GM20000 (cell line): ENCODE results near the gene TRH.

Experiments
- DNase-seq: peaks from one replicate; pipeline ENCODE4 v3.0.0; 2012; ENCODE audit warnings: low spot score
- CTCF ChIP-seq: IDR thresholded peaks from 2 replicates; pipeline ENCODE4 v1.5.1; 2012; ENCODE audit warnings: mild to moderate bottlenecking, control low read depth; ENCODE audit errors: extremely low read depth, missing control alignments

The TRH gene

GRCh38 chr3:129975705-129976048 is 1.2 kb downstream of the TRH start:
- no peak for DNase-seq
- TF ChIP-seq CTCF: no peak

GRCh38 chr3:129976286-129976685 is 1.8 kb downstream of the TRH start:
- no peak for TF ChIP-seq CTCF
- DNase-seq: no peak

- no peak for TF ChIP-seq CTCF
Measured at GRCh38 chr3:129978123-129978522, 3.6 kb downstream of the TRH start.

GRCh38 chr3:129979905-129980304 is 5.4 kb downstream of the TRH start:
- DNase-seq: no peak
- no peak for TF ChIP-seq CTCF

More at GRCh38 chr3:129978123-129978522, 3.6 kb downstream of the TRH start:
- DNase-seq: no peak

- no peak for TF ChIP-seq CTCF
- no peak for DNase-seq
Measured at GRCh38 chr3:129983561-129983960, 9.0 kb downstream of the TRH start.

- TF ChIP-seq CTCF: no peak
- no peak for DNase-seq
Measured at GRCh38 chr3:129984125-129984524, 9.6 kb downstream of the TRH start.

- TF ChIP-seq CTCF: no peak
- DNase-seq: no peak
Measured at GRCh38 chr3:129985113-129985512, 10.6 kb downstream of the TRH start.

- DNase-seq: no peak
- no peak for TF ChIP-seq CTCF
Measured at GRCh38 chr3:129988429-129988828, 13.9 kb downstream of the TRH start.
